ENCODE results near the gene PGPEP1.

- TF ChIP-seq CTCF (conservative IDR thresholded peaks at IDR 0.05; ENCODE audit: low read depth, low read length): no peak
- no peak for TF ChIP-seq EZH2 (IDR thresholded peaks at IDR 0.05; ENCODE audit: low read length, unreplicated experiment)
These were observed 46.3 kb downstream of the PGPEP1 start for GRCh38 chr19:18386543-18387271.
